G401.6 (cell line): Measurements from ENCODE around the gene VPS51.
A peak's percentile ranks its signal among the peaks of the same experiment; 100 is the strongest.
"Not testable (repeated sequence)": the region's sequence is repeated elsewhere in the genome, so short reads cannot be mapped to it uniquely, and the experiment has no call there.

ENCODE experiments used
- FAIRE-seq: peaks from 2 replicates; lab custom pipeline; 2012; peaks lifted over from hg19 to GRCh38; lab: Jason Lieb, UNC

VPS51 gene

DNA sequence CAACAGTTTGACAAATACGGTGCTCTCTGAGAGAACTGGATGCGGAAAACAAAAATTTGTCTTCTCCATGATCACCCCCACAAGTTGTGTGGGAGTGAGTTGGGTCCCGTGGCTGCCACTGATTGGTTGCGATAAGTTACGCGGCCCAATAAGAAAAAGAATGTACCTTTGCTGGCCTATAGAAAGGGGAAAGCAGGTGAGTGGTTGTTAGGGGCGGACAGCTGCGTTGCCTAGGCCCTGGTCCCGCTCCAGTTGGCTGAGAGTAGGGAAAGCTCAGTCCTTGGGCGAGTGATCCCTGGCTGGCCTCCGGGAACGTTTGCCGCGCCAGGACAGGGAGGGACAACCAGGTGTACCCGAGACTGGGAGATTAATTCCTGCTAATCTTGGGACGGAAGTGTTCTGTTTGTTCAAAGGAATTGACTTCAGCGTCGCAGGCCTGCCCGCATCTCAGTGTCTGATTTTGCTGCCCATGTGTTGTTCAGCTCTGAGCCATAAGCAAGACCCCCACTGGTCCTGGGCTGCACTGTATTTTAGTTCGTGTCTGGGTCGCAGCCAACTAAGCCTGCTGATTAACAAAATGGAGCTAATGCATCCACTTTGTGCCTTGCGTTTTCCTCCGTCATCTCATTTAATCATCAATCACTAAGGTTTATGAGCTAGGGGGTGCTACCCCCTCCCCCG, 39.1 kb downstream of the VPS51 start:
- FAIRE-seq: peak; percentile 98

DNA sequence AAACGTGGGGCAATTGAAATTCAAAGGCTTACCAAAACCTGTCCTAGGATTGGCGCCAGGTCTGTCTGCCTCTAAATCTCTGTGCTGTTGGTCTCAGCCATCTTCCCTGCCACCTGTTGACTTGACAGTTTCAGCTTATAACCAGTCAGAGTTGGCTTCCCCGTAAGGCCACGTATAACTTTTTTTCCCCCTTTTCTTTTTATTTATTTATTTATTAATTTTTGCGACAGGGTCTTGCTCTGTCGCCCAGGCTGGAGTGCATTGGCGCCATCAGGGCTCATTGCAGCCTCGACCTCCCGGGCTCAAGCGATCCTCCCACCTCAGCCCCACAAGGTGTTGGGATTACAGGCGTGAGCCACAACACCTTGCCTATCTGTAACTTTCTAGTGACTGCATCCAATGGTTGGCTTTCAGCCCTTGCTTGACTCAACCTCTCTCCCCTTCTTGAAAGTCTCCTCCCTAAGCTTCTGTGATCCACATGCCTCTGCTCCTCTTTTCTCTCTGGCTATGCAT, 39.7 kb downstream of the VPS51 start:
- FAIRE-seq: no peak

DNA sequence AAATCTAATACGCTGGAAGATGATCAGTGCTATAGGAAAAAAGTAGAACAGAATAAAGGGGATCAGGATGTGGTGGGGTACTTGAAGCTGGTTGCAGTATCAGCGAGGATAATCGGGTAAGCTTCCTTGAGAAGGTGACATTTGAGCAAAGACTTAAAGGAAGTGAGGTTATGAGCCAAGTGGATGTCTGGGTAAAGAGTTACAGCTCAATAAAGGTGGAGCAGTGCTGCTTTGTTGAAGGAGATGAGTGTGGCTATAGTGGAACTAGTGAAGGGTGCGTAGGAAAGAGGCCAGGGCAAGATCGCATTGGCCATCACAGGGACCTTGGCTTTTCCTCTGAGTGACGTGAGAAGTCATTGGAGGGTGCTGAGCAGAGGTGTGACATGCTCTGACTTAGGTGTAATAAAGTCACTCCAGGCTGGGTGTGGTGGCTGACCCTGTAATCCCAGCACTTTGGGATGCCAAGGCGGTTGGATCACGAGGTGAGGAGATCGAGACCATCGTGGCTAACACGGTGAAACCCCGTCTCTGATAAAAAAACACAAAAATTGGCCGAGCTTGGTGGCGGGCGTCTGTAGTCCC, 40.6 kb downstream of the VPS51 start:
- no peak for FAIRE-seq

DNA sequence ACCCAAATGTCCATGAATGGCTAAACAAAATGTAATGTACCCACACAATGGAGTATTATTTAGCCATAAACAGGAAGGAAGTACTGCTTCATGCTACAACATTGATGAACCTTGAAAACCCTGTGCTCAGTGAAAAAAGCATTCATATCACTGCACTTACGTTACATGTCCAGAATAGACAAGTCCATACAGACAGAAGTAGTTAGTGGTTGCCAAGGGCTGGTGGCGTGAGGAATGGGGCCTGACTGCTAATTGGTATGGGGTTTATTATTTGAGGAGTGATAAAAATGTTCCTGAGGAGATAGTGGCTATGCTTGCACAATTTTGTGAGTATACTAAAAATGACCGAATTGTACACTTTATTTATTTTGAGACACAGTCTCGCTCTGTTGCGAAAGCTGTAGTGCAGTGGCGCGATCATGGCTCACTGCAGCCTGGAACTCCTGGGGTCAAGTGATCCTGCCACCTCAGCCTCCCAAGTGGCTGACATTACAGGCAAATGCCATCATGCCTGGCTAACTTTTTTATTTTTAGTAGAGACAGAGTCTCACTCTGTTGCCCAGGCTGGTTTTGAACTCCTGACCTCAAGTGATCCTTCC, 46.0 kb downstream of the VPS51 start:
- FAIRE-seq: no peak

DNA sequence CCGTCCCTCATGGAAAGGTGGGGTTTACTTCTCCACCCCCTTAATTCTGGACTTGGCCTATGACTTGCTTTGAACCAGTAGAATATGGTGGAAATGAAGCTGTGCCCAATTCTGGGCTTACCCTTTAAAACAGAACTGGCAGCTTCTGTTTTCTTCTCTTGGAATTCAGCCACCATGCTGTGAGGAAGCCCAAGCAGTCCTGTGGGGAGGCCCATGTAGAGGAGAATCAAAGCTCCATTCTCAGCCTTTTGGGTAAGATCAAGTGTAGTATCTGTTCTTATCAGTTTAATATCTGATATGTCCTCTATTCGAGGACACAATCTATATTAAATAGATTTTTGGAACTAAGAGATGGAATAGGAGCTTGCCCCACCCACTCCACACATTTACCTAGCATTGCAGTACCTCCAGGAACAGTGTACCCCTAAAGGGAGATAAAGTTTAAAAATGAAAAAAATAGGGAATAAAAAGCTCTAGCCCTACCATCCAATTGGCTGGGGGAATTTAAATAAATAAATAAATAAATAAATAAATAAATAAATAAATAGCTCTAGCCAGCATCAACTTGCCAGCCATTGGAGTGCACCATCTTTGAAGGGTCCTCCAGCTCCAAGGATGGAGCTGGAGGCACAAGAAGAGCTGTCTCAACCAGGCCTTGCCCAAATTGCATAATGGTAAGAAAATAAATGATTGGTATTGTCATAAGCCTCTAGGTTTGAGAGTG, 51.5 kb downstream of the VPS51 start:
- no peak for FAIRE-seq

DNA sequence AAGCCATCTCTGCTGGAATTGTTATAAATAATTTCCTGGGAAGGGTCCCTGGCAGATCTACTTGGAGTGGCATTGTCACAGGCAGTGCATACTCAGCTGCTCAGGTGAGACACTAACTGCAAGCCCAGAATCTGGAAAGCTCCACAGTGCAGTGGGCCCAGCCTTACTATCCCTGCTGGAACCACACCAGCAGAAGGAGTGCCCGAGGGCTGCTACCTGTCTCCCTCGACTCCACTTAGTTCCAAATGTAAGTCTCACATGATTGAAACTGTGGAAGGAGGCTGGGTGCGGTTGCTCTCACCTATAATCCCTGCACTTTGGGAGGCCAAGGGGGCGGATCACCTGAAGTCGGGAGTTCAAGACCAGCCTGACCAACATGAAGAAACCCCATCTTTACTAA, 52.6 kb downstream of the VPS51 start:
- no peak for FAIRE-seq

DNA sequence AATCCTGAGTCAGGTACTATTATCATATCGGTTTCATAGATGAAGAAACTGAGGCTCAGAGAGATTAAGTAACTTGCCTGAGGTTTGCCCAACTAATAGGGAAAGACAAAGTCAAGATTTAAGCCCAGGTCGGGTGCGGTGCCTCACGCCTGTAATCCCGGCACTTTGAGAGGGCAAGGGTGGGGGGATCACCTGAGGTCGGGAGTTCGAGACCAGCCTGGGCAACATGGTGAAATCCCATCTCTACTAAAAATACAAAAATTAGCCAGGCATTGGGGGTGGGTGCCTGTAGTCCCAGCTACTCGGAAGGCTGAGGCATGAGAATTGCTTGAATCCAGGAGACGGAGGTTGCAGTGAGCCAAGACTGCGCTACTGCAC, 54.1 kb downstream of the VPS51 start:
- not testable (repeated sequence) for FAIRE-seq

DNA sequence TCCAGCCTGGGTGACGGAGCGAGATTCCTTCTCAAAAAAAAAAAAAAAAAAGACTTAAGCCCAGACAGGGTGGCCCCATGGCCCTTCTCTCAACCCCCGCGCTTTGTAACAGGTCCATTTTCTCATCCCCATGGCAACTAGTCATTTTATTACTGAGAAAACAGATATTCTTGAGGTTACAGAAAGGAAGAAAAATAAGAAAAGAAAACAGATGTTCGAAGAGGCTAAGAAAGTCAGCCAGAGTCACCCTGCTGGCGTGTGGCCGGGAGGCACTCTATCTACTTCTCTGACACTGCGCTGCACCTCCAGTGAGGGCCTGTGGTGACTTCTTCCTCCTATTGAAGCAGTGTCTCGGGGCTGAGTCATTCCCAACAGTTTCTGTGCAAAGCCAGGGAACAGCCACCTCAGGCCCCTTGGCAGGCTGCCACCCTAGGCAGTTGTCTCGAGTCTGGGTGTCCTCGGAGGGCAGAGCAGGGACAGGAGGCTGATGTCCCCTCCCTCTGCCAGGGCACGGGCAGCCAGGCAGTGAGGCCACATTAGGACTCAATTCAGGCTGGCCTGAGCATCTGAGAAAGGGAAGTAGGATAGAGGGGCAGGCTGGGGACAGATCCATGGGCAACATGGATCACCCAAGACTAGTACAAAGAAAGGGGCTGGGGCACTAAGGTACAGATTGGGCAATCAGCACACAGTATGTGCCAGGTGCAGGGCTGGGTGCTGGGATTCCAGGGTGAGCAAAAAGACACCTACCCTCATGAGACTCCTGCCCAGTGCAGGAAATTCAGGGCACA, 54.7 kb downstream of the VPS51 start:
- FAIRE-seq: no peak

DNA sequence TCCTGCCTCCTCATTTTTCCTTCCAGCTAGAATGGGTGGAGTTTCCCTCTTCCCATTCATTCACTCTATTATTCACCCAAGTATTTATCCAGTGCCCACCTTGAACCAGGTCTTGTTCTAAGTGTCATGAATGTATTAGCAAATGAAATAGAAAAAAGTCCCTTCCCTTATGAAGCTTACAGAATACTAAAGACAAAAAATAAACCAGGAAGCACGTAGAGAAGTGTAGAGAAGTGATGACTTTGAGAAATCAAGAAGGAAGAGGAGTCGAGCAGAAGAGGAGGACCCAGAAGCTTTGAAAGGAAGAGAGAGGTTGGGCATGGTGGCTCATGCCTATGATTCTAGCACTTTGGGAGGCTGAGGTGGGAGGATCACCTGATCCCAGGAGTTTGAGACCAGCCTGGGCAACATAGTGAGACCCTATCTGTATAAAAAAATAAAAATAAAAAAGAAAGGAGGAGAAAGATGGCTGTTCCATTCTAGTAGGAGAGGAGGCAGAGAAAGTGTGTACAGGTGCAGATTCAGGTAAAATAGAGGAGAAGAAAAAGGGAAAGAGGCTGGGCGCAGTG, 55.4 kb downstream of the VPS51 start:
- FAIRE-seq: no peak

DNA sequence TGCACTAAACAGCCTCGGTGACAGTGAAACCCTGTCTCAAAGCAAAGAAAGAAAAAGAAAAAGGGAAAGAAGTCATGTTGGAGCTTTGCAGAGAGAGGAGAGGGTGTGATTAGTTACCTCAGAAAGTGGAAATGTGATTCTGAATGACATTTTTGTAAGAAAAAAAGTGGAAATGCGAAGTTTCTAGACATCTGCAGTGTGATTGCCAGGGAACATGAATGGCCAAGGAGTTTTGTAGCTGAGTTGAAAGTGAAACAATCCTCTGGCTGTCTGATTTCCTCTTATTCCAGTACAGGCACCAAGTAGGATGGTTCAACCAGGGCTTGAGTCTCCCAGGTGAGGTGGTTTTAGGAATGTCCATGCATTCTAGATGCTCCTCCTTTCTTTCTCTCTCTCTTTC, 56.1 kb downstream of the VPS51 start:
- FAIRE-seq: no peak

DNA sequence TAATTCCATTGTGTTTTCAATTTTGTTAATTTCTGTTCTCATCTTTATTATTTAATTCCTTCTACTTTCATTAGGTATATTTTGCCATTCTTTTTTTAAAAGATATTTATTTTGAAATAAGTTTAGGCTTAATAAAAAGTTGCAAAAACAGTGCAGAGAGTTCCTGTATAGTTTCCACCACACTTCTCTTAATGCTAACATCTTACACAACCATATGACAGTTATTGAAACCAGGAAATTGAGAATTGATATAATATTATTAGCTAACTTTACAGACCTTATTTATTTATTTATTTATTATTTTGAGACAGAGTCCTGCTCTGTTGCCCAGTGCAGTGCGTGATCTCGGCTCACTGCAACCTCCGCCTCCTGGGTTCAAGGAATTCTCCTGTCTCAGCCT, 60.2 kb downstream of the VPS51 start:
- FAIRE-seq: no peak

DNA sequence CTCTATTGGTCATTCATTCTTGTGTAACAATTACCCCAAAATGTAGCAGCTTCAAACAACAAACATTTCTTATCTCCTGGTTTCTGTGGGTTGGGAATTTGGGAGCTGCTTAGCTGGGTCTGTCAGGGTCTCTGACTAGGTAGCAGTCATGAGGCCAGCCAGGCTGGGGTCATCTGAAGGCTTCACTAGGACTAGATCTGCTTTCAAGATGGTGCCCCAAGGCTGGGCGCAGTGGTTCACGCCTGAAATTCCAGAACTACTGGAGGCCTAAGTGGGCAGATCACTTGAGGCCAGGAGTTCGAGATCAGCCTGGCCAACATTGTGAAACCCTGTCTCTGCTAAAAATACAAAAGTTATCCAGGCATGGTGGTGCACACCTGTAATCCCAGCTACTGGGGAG, 60.9 kb downstream of the VPS51 start:
- FAIRE-seq: no peak

DNA sequence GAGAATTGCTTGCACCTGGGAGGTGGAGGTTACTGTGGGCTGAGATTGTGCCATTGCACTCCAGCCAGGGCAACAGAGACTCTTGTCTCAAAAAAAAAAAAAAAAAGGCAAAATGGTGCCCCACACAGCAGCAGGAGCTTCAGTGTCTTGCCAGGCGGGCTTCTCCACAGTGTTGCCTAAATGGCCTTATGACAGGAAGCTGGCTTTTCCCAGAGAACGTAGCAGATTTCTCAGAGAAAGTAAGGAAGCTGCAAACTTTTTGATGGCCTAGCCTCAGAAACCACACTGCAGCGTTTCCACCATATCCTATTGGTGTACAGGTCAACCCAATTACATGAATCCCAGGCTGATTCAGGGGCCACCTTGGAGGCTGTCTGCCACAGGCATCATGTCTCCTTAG, 61.3 kb downstream of the VPS51 start:
- FAIRE-seq: no peak

DNA sequence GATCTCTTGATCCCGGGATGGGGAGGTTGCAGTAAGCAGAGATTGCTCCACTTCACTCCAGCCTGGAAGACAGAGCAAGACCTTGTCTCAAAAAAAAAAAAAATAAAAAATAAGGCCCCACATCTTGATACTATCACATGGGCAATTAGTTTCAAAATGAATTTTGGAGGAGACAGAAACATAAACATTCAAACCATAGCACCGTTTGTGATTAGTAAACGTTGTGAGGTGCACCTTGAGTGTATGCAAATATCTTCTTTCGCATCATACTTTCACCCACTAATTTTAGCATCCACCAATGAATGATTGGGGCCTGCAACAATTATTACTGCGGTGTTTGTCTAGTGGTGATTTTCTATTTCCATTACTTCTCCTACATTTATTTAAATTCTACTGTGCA, 63.0 kb downstream of the VPS51 start:
- FAIRE-seq: no peak

DNA sequence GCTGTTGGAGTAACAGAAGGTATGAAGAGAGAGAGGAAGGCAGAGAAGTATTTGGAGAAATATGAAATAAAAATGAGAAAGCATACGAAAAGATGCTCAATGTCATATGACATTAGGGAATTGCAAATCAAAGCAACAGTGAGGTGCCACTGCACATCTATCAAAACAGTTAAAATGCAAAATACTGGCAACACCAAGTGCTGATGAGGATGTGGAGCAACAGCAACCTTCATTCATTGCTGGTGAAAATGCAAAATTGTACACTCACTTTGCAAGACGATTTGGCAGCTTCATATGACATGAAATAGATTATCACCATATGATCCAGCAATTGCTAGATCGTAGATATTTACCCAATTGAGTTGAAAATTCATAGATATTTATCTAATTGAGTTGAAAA, 64.6 kb downstream of the VPS51 start:
- no peak for FAIRE-seq
